ENCODE results near the gene AR.

GRCh38 chrX:67601771-67602170 is 58.0 kb downstream of the AR start:
- TF ChIP-seq CTCF (IDR thresholded peaks at IDR 0.05) (no peak), POLR2A (IDR thresholded peaks at IDR 0.05) (no peak)

Measured in body of pancreas (tissue), 4 donors.